ENCODE measurements around the gene FAN1.

DNA sequence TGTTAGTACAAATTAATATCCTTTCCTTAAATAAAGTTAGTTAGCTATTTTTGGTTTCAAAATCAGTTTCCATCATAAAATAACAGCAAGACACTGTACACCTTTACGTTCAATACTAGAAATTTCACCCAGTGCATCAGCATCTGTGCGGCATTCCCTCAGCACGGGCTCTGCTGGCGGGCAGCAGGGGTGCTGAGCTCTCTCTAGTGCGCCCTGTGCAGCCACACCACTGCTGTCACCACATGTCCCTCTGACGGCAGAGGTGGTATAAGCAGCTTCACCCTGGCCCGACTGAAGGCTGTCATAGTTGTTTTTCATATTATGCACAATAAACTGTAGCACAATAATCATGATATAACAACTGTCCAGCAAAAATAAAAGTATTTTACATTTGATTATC is 35.4 kb downstream of the FAN1 start:
- TF ChIP-seq, protein P1, sequence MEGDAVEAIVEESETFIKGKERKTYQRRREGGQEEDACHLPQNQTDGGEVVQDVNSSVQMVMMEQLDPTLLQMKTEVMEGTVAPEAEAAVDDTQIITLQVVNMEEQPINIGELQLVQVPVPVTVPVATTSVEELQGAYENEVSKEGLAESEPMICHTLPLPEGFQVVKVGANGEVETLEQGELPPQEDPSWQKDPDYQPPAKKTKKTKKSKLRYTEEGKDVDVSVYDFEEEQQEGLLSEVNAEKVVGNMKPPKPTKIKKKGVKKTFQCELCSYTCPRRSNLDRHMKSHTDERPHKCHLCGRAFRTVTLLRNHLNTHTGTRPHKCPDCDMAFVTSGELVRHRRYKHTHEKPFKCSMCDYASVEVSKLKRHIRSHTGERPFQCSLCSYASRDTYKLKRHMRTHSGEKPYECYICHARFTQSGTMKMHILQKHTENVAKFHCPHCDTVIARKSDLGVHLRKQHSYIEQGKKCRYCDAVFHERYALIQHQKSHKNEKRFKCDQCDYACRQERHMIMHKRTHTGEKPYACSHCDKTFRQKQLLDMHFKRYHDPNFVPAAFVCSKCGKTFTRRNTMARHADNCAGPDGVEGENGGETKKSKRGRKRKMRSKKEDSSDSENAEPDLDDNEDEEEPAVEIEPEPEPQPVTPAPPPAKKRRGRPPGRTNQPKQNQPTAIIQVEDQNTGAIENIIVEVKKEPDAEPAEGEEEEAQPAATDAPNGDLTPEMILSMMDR (IDR thresholded peaks at IDR 0.05): no peak
- TF ChIP-seq POLR2A (IDR thresholded peaks at IDR 0.05): no peak
- TF ChIP-seq POLR2AphosphoS5 (IDR thresholded peaks at IDR 0.05): no peak
- TF ChIP-seq EP300 (IDR thresholded peaks at IDR 0.05): no peak

Measured in upper lobe of left lung (tissue), 4 donors.